GM18499 (cell line): ENCODE results near the gene D2HGDH.
"Not testable (repeated sequence)": the region's sequence is repeated elsewhere in the genome, so short reads cannot be mapped to it uniquely, and the experiment has no call there.

Experiments used
- ATAC-seq: cut with Tn5 transposase; IDR thresholded peaks from one replicate; pipeline ENCODE4 v1.9.1; 2021; ENCODE audit warnings: moderate number of reproducible peaks; ENCODE audit not compliant: insufficient read depth, unreplicated experiment

Gene D2HGDH

DNA sequence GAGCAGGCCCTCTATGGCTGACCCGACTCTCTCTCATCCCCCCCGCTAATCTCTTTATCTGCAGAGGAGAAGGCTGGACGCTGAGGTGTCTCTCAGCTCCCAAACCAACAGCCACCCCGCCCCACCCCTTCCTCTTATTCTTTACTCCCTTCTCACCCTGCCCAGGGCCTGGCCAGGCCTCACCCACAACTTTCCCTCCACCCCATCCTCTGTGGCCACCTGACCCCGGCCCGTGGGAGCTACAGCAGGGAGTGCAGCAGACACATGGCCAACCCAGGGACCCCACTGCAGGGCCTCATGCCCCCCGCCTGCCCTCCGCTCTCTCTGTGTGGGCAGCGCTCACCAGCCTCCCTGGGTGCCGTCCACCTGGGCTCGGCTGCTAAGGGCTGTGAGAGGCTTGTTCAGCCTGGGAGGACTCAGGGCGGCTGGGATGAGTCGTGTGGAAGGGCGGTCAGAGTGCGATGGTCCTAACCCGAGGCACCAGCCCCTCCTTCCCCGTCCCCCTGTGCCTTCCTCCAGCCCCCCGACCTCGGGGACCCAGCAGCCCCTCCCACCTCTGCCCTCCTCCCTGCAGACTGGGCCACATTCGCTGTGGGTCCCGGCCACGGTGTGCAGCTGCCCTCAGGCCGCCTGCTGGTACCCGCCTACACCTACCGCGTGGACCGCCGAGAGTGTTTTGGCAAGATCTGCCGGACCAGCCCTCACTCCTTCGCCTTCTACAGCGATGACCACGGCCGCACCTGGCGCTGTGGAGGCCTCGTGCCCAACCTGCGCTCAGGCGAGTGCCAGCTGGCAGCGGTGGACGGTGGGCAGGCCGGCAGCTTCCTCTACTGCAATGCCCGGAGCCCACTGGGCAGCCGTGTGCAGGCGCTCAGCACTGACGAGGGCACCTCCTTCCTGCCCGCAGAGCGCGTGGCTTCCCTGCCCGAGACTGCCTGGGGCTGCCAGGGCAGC, 81.3 kb downstream of the D2HGDH start:
- no peak for ATAC-seq

DNA sequence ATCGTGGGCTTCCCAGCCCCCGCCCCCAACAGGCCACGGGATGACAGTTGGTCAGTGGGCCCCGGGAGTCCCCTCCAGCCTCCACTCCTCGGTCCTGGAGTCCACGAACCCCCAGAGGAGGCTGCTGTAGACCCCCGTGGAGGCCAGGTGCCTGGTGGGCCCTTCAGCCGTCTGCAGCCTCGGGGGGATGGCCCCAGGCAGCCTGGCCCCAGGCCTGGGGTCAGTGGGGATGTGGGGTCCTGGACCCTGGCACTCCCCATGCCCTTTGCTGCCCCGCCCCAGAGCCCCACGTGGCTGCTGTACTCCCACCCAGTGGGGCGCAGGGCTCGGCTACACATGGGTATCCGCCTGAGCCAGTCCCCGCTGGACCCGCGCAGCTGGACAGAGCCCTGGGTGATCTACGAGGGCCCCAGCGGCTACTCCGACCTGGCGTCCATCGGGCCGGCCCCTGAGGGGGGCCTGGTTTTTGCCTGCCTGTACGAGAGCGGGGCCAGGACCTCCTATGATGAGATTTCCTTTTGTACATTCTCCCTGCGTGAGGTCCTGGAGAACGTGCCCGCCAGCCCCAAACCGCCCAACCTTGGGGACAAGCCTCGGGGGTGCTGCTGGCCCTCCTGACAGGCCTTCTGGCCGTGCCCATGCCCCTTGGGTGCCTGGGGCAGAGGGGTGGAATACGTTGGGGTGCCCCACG, 82.1 kb downstream of the D2HGDH start:
- ATAC-seq, result no peak

DNA sequence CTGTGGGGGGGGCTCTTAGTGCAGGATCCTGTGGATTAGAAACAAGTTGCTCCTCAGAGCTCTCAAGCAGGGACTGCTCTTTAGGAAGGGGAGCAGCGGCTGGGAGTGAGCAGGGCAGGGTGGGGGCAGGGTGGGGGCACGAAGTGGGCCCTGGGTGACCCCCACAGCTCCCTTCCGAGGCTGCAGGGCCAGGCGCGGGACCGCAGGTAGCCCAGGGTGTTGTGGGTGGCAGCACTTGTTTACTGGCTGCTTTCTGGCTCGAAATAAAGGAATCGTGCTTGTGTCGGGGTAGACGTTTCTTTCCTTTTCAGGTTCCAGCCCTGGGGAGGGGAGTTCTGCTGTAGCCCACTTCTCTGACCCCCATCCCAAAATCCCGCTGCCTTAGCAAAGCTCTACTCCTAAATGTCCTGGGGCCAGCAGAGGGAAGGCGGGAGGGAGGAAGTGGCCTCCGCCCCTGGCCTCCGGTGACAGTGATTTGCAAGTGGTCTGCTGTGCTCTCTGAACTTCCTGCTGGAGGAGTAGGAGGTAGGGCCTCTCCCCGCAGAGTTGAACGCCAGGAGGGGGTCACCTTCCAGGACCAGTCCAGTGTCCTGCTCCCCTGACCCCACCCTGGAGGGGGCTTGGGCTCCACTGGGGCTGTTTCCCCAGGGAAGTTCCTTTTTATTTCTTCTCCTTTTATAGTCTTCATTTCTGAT, 82.8 kb downstream of the D2HGDH start:
- ATAC-seq, result no peak

DNA sequence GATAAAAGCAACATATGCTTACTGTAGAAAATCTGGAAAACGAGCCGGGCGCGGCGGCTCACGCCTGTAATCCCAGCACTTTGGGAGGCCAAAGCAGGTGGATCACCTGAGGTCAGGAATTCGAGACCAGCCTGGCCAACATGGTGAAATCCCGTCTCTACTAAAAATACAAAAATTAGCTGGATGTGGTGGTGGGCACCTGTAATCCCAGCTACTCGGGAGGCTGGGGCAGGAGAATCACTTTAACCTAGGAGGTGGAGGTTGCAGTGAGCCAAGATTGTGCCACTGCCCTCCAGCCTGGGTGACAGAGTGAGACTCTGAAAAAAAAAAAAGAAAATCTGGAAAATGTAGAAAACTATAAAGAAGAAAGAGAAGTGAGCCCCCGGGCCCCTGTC, 83.4 kb downstream of the D2HGDH start:
- not testable (repeated sequence) for ATAC-seq
